Peyer's patch (tissue), 4 donors: Measurements from ENCODE around the gene CCNG1.

Experiments
- CTCF ChIP-seq, 6 experiments: fragments of 450-650 bp in 4 of 6; fragments of 200-600 bp in 2 of 6; sonication (generic) in 1 of 6; IDR thresholded peaks; one replicate each; pipeline ENCODE4 v1.5.1; 2017 to 2019; ENCODE audit warnings: antibody characterized with exemption in 6 of 6, mild to moderate bottlenecking in 3 of 6, moderate library complexity in 1 of 6
- POLR2A ChIP-seq, 2 donors: fragments of 450-650 bp; IDR thresholded peaks; one replicate each; pipeline ENCODE4 v1.5.1; 2017; ENCODE audit warnings: antibody characterized with exemption in 2 of 2, mild to moderate bottlenecking in 2 of 2, moderate library complexity in 2 of 2

- TF ChIP-seq POLR2A (IDR thresholded peaks at IDR 0.05) (no peak), CTCF (IDR thresholded peaks at IDR 0.05) (no peak)
These were observed 16.3 kb downstream of the CCNG1 start for GRCh38 chr5:163453705-163454104.
